HEK293 (cell line): ENCODE measurements around the gene MMP14.

Source experiments
- CTCF ChIA-PET: fragments of 350-600 bp; formaldehyde crosslinking; extraction: SDS; loops from one replicate; lab custom pipeline; 2021; ENCODE audit warnings: antibody characterized with exemption; lab: Yijun Ruan, JAX
- POLR2A ChIA-PET: fragments of 300-600 bp; formaldehyde crosslinking; extraction: SDS; loops from one replicate; lab custom pipeline; 2020; ENCODE audit warnings: antibody characterized with exemption, inconsistent platforms; lab: Yijun Ruan, JAX
- H3K27ac ChIP-seq: fragments of 200-500 bp; sonication (Bioruptor generic); 2 replicates; pipeline ENCODE4 v1.5.1; 2014; ENCODE audit warnings: low read depth, low read length, control low read depth, inconsistent platforms; ENCODE audit errors: extremely low read depth
- H3K36me3 ChIP-seq, 2 experiments: fragments of 200-500 bp in 1 of 2; sonication (Bioruptor generic) in 1 of 2; 1 replicate in 1 of 2; 2 replicates in 1 of 2; pipeline ENCODE4 v1.5.1; 2014 to 2017; ENCODE audit warnings: inconsistent platforms in 2 of 2, low read length in 2 of 2; ENCODE audit not compliant: control insufficient read depth in 2 of 2, insufficient read depth in 1 of 2
- H3K4me1 ChIP-seq: fragments of 200-500 bp; sonication (Bioruptor generic); 2 replicates; pipeline ENCODE4 v1.5.1; 2014; ENCODE audit warnings: mild to moderate bottlenecking, low read length, inconsistent platforms; ENCODE audit not compliant: control insufficient read depth, insufficient read depth
- H3K4me3 ChIP-seq: 2 replicates; pipeline ENCODE4 v1.5.1; 2011; ENCODE audit warnings: low read depth, mild to moderate bottlenecking, control low read depth, low read length, moderate library complexity
- H3K9me3 ChIP-seq: fragments of 200-500 bp; sonication (Bioruptor generic); 2 replicates; pipeline ENCODE4 v1.5.1; 2014; ENCODE audit warnings: low read depth, low read length, inconsistent platforms; ENCODE audit not compliant: control insufficient read depth, insufficient read depth
- KLF16 ChIP-seq: fragments of 450-650 bp; formaldehyde crosslinking; IDR thresholded peaks from 2 replicates; pipeline ENCODE4 v1.5.1; 2017; ENCODE audit warnings: missing biosample characterization, missing genetic modification characterization
- KLF9 ChIP-seq: fragments of 450-650 bp; formaldehyde crosslinking; IDR thresholded peaks from 2 replicates; pipeline ENCODE4 v1.5.1; 2016; ENCODE audit warnings: missing biosample characterization, missing genetic modification characterization, low read depth
- OSR2 ChIP-seq: fragments of 450-650 bp; formaldehyde crosslinking; IDR thresholded peaks from 2 replicates; pipeline ENCODE4 v1.5.1; 2016; ENCODE audit warnings: missing biosample characterization, missing genetic modification characterization
- SP7 ChIP-seq: fragments of 450-650 bp; formaldehyde crosslinking; IDR thresholded peaks from 2 replicates; pipeline ENCODE4 v1.5.1; 2016; ENCODE audit warnings: missing biosample characterization, missing genetic modification characterization
- WT1 ChIP-seq: fragments of 450-650 bp; formaldehyde crosslinking; IDR thresholded peaks from 2 replicates; pipeline ENCODE4 v1.5.1; 2016; ENCODE audit warnings: missing biosample characterization, missing genetic modification characterization
- ZFHX2 ChIP-seq: fragments of 450-650 bp; formaldehyde crosslinking; conservative IDR thresholded peaks from 2 replicates; pipeline ENCODE4 v1.5.1; 2016; ENCODE audit warnings: missing biosample characterization, missing genetic modification characterization
- ZFP69B ChIP-seq: fragments of 450-650 bp; formaldehyde crosslinking; IDR thresholded peaks from 2 replicates; pipeline ENCODE4 v1.5.1; 2016; ENCODE audit warnings: missing biosample characterization, missing genetic modification characterization
- ZNF169 ChIP-seq: fragments of 450-650 bp; formaldehyde crosslinking; IDR thresholded peaks from 2 replicates; pipeline ENCODE4 v1.5.1; 2016; ENCODE audit warnings: missing biosample characterization, missing genetic modification characterization
- ZNF175 ChIP-seq: fragments of 450-650 bp; formaldehyde crosslinking; IDR thresholded peaks from 2 replicates; pipeline ENCODE4 v1.5.1; 2016; ENCODE audit warnings: missing biosample characterization, missing genetic modification characterization
- ZNF223 ChIP-seq: fragments of 450-650 bp; formaldehyde crosslinking; IDR thresholded peaks from 2 replicates; pipeline ENCODE4 v1.5.1; 2016; ENCODE audit warnings: missing biosample characterization, missing genetic modification characterization
- ZNF292 ChIP-seq: fragments of 450-650 bp; formaldehyde crosslinking; IDR thresholded peaks from 2 replicates; pipeline ENCODE4 v1.5.1; 2016; ENCODE audit warnings: low read depth, missing biosample characterization, missing genetic modification characterization, borderline replicate concordance
- ZNF366 ChIP-seq: fragments of 450-650 bp; formaldehyde crosslinking; conservative IDR thresholded peaks from 2 replicates; pipeline ENCODE4 v1.5.1; 2016; ENCODE audit warnings: missing biosample characterization, missing genetic modification characterization
- ZNF404 ChIP-seq: fragments of 450-650 bp; formaldehyde crosslinking; IDR thresholded peaks from 2 replicates; pipeline ENCODE4 v1.5.1; 2017; ENCODE audit warnings: missing biosample characterization, missing genetic modification characterization
- ZNF473 ChIP-seq: fragments of 450-650 bp; formaldehyde crosslinking; IDR thresholded peaks from 2 replicates; pipeline ENCODE4 v1.5.1; 2017; ENCODE audit warnings: missing biosample characterization, missing genetic modification characterization
- ZNF510 ChIP-seq: fragments of 450-650 bp; formaldehyde crosslinking; IDR thresholded peaks from 2 replicates; pipeline ENCODE4 v1.5.1; 2018; ENCODE audit warnings: mild to moderate bottlenecking, missing genetic modification characterization, missing biosample characterization; ENCODE audit not compliant: insufficient replicate concordance
- ZNF629 ChIP-seq: fragments of 450-650 bp; formaldehyde crosslinking; IDR thresholded peaks from 2 replicates; pipeline ENCODE4 v1.5.1; 2017; ENCODE audit warnings: missing biosample characterization, missing genetic modification characterization
- ZNF707 ChIP-seq: fragments of 450-650 bp; formaldehyde crosslinking; IDR thresholded peaks from 2 replicates; pipeline ENCODE4 v1.5.1; 2016; ENCODE audit warnings: missing biosample characterization, missing genetic modification characterization
- ZNF768 ChIP-seq: fragments of 450-650 bp; formaldehyde crosslinking; IDR thresholded peaks from 2 replicates; pipeline ENCODE4 v1.5.1; 2018; ENCODE audit warnings: missing biosample characterization, mild to moderate bottlenecking, missing genetic modification characterization
- ZNF843 ChIP-seq: fragments of 450-650 bp; formaldehyde crosslinking; IDR thresholded peaks from 2 replicates; pipeline ENCODE4 v1.5.1; 2016; ENCODE audit warnings: missing biosample characterization, missing genetic modification characterization
- TF ChIP-seq, protein P1 (sequence below): fragments of 450-650 bp; formaldehyde crosslinking; IDR thresholded peaks from 2 replicates; pipeline ENCODE4 v1.5.1; 2016; ENCODE audit warnings: missing biosample characterization, missing genetic modification characterization, borderline replicate concordance
- TF ChIP-seq, protein P2 (sequence below): IDR thresholded peaks from 2 replicates; pipeline ENCODE4 v1.6.1; 2011; ENCODE audit warnings: mild to moderate bottlenecking, low read depth, low read length, borderline replicate concordance
- TF ChIP-seq, protein P3 (sequence below): fragments of 450-650 bp; formaldehyde crosslinking; IDR thresholded peaks from 2 replicates; pipeline ENCODE4 v1.5.1; 2016; ENCODE audit warnings: missing biosample characterization, missing genetic modification characterization

MMP14 gene

DNA sequence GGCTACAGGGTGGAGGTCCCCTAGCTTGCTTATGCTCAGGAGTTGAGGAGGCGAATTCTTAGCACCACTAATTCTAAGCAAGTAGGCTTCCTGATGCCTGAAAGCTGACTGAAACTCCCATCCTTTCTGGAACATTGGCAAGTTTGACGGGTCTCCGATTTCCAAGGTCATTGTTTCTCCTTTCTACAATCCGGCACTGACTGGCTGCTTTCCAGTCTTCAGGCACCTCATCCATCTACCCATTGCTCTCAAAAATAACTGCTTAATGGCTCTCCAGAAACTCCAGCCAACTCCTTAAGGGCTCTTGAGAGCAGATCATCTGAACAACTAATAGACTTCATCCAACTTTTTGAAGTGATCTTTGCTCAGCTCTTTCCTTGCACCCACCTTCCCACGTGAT, 60.0 kb downstream of the MMP14 start (continued):
- TF ChIP-seq, protein P1, sequence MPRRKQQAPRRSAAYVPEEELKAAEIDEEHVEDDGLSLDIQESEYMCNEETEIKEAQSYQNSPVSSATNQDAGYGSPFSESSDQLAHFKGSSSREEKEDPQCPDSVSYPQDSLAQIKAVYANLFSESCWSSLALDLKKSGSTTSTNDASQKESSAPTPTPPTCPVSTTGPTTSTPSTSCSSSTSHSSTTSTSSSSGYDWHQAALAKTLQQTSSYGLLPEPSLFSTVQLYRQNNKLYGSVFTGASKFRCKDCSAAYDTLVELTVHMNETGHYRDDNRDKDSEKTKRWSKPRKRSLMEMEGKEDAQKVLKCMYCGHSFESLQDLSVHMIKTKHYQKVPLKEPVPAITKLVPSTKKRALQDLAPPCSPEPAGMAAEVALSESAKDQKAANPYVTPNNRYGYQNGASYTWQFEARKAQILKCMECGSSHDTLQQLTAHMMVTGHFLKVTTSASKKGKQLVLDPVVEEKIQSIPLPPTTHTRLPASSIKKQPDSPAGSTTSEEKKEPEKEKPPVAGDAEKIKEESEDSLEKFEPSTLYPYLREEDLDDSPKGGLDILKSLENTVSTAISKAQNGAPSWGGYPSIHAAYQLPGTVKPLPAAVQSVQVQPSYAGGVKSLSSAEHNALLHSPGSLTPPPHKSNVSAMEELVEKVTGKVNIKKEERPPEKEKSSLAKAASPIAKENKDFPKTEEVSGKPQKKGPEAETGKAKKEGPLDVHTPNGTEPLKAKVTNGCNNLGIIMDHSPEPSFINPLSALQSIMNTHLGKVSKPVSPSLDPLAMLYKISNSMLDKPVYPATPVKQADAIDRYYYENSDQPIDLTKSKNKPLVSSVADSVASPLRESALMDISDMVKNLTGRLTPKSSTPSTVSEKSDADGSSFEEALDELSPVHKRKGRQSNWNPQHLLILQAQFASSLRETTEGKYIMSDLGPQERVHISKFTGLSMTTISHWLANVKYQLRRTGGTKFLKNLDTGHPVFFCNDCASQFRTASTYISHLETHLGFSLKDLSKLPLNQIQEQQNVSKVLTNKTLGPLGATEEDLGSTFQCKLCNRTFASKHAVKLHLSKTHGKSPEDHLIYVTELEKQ (tag by site-specific recombination) = no peak
- TF ChIP-seq ZNF768 (tag by site-specific recombination) = no peak

DNA sequence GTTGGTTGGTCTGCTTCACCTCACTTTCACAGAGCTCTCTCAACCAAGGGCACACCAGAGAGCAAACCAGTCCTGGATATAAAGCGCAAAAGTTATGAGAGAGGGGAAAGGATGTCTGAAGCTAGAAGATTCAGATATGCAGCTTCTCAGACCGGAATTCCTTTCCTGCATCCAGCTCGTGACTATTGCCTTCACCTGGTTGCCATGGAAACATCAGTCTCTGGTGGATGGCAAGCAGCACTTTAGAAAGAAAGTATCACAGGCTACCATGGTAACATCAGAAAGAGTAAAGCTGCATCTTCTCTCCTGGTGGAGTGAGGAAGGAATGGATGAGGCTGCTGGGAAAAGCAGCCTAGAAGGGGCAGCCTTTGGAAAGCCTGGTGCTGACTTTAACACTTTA, 60.4 kb downstream of the MMP14 start:
- H3K27ac ChIP-seq = no peak overlapping the region
- ChIA-PET CTCF (interaction anchor here (1.2 to 2.6 kb wide), 4 partner anchors 12 to 340 kb away, joined by 3 to 14 read pairs (median 6); no protein-coding TSS in a partner anchor), POLR2A (interaction anchor here (1.0 to 1.2 kb wide), 2 partner anchors 8 to 23 kb away, joined by 3 to 4 read pairs; no protein-coding TSS in a partner anchor)
- no peaks in the 10 kb centered on the region for H3K9me3 ChIP-seq
- no peaks in the 10 kb centered on the region for H3K4me1 ChIP-seq
- H3K4me3 ChIP-seq = no peak overlapping the region
- H3K36me3 ChIP-seq = peaks cover 7 to 30% of the 10 kb centered on the region in 2 experiments; a peak in 2 of 3 replicates
- TF ChIP-seq ZNF169 (tag by site-specific recombination) (no peak), ZNF629 (tag by site-specific recombination) (no peak), ZFHX2 (tag by site-specific recombination) (no peak), WT1 (tag by site-specific recombination) (no peak), OSR2 (no peak), ZNF843 (tag by site-specific recombination) (no peak), KLF16 (tag by site-specific recombination) (no peak), ZFP69B (no peak)

DNA sequence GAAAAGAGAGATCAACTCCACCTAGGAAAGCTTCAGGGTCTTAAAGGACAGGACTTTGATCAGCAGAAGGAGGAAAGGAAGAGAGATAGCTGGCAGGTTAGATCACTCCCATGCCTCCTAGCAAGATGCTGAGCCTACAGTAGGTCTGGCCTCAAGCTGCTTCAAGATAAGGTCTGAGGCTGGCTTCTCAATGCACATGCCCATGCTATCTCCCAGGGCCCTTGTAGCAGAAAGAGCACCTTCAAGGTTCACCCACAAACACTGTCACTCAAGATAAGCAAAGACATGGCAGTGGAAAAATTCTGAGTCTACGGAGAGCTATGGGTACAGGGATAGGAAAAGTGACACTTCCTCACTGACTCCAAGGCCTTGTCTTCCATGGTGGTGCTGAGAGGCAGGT, 61.0 kb downstream of the MMP14 start:
- CTCF ChIA-PET = interaction anchor here (0.6 to 2.6 kb wide), 3 partner anchors 17 to 74 kb away, joined by 3 to 14 read pairs (median 5); no protein-coding TSS in a partner anchor
- no peak for TF ChIP-seq KLF16 (tag by site-specific recombination)
- no peak for TF ChIP-seq OSR2
- TF ChIP-seq ZNF843 (tag by site-specific recombination) = no peak
- TF ChIP-seq, protein P2, sequence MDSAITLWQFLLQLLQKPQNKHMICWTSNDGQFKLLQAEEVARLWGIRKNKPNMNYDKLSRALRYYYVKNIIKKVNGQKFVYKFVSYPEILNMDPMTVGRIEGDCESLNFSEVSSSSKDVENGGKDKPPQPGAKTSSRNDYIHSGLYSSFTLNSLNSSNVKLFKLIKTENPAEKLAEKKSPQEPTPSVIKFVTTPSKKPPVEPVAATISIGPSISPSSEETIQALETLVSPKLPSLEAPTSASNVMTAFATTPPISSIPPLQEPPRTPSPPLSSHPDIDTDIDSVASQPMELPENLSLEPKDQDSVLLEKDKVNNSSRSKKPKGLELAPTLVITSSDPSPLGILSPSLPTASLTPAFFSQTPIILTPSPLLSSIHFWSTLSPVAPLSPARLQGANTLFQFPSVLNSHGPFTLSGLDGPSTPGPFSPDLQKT = no peak
- no peak for TF ChIP-seq ZNF707 (tag by site-specific recombination)
- TF ChIP-seq ZNF510 (tag by site-specific recombination) = no peak
- TF ChIP-seq, protein P3, sequence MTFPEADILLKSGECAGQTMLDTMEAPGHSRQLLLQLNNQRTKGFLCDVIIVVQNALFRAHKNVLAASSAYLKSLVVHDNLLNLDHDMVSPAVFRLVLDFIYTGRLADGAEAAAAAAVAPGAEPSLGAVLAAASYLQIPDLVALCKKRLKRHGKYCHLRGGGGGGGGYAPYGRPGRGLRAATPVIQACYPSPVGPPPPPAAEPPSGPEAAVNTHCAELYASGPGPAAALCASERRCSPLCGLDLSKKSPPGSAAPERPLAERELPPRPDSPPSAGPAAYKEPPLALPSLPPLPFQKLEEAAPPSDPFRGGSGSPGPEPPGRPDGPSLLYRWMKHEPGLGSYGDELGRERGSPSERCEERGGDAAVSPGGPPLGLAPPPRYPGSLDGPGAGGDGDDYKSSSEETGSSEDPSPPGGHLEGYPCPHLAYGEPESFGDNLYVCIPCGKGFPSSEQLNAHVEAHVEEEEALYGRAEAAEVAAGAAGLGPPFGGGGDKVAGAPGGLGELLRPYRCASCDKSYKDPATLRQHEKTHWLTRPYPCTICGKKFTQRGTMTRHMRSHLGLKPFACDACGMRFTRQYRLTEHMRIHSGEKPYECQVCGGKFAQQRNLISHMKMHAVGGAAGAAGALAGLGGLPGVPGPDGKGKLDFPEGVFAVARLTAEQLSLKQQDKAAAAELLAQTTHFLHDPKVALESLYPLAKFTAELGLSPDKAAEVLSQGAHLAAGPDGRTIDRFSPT (tag by site-specific recombination) = no peak
- no peak for TF ChIP-seq ZNF404 (tag by site-specific recombination)
- TF ChIP-seq ZNF366 (tag by site-specific recombination) = no peak
- TF ChIP-seq ZNF223 (tag by site-specific recombination) = no peak
- no peak for TF ChIP-seq ZNF473 (tag by site-specific recombination)
- no peak for TF ChIP-seq ZNF175
- no peak for TF ChIP-seq KLF9 (tag by site-specific recombination)
- TF ChIP-seq ZNF292 (tag by site-specific recombination) = no peak
- TF ChIP-seq SP7 = no peak
- Histone ChIP-seq H3K9me3 (no peaks in the 10 kb centered on the region), H3K4me3 (no peak overlapping the region), H3K4me1 (no peaks in the 10 kb centered on the region), H3K36me3 (peaks cover 13 to 36% of the 10 kb centered on the region in 2 experiments; a peak in 2 of 3 replicates), H3K27ac (no peak overlapping the region)
- POLR2A ChIA-PET = interaction anchor here (1.0 to 1.2 kb wide), 2 partner anchors 9 to 23 kb away, joined by 3 to 4 read pairs; no protein-coding TSS in a partner anchor
